GM19193 (cell line): ENCODE measurements around the gene SCFD2.

ENCODE experiments used
- POLR2A ChIP-seq: IDR thresholded peaks from 4 replicates; pipeline ENCODE4 v1.6.1; 2011; ENCODE audit not compliant: insufficient read depth, insufficient read length; ENCODE audit errors: extremely low read depth

SCFD2 gene

DNA sequence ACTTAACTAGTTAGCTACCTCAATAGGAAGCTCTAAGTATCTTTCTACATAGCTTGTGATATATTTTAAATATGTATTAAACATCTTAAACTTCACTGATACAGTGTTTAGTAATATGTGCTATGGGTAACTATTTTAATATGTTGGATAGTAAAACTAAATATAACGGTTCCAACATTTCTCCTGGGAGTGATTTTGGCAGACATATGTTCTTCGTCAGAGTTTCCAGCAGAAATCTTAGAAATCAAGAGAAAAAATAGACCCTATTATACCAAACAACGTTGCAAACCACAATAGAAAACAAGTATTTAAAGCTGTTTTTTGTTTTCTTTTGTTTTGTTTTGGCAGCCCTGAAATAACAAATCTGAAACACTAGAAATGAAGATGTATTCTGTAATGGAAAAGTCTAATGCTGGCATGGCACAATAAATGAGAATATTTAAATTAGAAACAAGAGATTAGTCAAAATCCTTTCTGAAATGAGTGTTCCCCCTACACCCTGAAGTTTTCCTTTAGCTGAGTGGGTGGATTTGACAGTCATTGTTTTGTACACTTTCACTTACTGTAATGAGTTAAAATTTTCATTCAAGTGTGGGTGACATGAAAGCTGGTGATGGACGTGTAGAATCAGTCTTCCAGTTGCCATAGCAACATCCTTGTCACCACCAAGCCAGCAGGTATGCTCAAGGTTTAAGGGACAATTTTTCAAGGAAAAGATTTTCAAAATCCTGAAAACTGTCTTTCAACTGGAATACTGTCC lies 233.5 kb downstream of the SCFD2 start:
- no peak for TF ChIP-seq POLR2A

DNA sequence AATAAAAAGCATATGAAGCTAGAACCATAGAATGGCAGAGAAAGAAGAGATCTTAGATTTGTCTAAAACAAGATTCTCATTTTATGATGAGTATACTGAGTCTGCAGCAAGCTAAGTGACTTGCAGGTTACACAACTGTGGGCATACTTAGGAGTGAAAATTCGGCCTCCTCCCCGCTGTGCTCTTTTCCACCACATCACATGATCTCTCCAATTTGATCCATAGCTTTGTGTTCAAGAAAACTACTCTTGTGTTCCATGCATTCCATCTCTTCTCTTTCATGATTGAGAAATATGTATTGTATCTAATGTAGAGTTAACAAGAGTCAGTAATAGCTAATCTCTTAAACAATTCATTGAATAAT lies 234.3 kb downstream of the SCFD2 start:
- TF ChIP-seq POLR2A: no peak

GRCh38 chr4:53130896-53131561 lies 234.8 kb downstream of the SCFD2 start:
- TF ChIP-seq POLR2A: no peak

- TF ChIP-seq POLR2A: no peak
Measured at GRCh38 chr4:53128706-53129357, 237.0 kb downstream of the SCFD2 start.

- TF ChIP-seq POLR2A: no peak
Measured at GRCh38 chr4:53128231-53128630, 237.6 kb downstream of the SCFD2 start.

DNA sequence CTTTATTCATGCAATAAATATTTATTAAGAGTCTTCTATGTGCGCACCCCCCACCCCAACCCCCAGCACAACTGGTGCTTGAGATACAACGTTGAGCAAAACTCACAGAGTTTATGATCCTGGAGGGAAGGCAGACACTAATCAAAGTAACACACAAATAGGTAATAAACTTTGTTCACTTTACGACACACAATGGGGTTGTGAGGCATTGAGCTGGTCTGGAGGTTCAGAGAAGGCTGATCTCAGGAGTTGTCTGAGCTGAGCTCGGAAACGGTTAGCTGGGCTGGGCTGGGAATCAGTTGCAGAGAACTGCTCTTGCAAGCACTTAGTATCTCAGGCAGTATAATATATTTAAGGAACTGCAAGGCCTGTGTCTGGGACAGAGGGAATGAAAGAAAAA lies 238.5 kb downstream of the SCFD2 start:
- TF ChIP-seq POLR2A: no peak

DNA sequence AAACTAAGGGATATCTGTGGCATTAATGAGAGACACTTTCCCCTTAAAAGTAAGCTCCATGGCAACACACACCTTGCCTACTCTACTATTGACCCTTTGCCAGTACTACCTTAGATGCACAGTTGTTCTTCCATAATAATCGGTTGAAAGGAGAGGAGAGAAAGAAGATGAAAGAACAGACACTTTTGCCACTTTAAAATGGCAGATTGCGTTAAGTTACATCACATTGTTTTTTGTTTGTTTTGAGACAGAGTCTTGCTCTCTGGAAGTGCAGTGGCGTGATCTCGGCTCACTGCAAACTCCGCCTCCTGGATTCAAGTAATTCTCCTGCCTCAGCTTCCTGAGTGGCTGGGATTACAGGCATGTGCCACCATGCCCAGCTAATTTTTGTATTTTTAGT lies 239.8 kb downstream of the SCFD2 start:
- no peak for TF ChIP-seq POLR2A

GRCh38 chr4:53123819-53124218 lies 242.0 kb downstream of the SCFD2 start:
- TF ChIP-seq POLR2A: no peak

DNA sequence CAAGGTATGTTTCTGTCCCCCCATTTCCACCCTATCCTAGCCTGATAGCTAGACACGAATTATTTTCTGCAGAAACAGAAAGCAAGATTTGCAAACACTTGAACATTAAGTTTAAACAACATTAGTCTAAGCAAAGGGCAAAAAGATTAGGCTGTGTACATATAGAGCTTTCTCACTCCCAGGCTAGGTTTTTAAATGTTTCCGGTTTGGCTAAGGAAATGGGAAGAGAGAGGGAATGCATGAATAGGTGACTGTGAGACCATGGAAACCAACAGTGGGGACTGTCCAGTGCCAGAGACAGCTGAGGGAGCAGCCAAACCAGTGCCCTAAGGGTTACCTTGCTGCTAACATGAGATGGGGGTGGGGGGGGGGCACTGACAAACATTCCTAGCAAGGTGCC lies 242.7 kb downstream of the SCFD2 start:
- no peak for TF ChIP-seq POLR2A

GRCh38 chr4:53122280-53123116 lies 243.4 kb downstream of the SCFD2 start:
- no peak for TF ChIP-seq POLR2A

DNA sequence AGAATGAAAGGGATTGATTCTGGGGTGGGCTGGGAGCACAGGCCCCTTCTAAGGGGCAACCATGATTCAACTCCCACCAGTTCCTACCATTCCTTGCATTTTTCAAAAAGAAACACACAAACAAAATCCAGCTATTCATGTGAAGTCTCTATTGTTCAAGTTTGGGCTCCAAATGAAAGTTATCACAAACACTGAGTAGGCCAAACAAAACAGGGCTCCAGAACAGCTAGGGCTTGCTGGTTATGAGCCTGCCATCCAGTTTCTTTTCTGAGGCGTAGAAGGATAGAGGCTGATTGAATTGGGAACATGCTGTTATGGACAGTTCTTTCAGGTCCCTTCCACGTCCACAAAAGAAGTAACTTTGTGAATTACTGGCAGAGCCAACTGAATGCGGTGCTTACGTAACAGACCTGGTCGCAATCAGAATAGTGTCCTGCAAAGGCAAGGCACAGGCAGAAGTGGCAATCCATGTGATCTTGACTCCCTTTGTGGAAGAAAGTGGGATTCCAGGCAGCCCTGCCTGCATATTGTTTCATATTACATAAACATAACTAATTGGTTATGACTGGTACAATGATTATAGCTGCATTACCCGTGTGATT lies 244.5 kb downstream of the SCFD2 start:
- no peak for TF ChIP-seq POLR2A

GRCh38 chr4:53120778-53121177 lies 245.1 kb downstream of the SCFD2 start:
- TF ChIP-seq POLR2A: no peak

- no peak for TF ChIP-seq POLR2A
Measured at GRCh38 chr4:53119680-53120079, 246.2 kb downstream of the SCFD2 start.

DNA sequence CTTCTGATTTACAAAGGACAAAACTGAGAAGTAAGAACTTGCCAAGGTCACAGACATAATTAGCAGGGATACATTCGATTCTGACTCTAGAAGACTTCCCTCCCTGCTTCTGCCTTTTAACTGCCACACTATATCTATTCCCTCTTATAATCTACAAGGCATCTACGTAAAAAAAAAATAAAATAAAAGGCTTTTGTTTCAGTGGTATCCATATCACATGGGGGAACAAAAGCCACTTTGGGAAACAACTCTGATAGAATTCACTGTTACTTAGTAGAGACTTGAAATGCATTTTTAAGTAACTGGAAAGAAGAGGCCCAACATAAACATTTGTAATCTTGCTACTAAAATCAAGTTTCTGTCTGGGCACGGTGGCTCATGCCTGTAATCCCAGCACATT lies 247.2 kb downstream of the SCFD2 start:
- TF ChIP-seq POLR2A: no peak

GRCh38 chr4:53116954-53117353 lies 248.9 kb downstream of the SCFD2 start:
- no peak for TF ChIP-seq POLR2A

GRCh38 chr4:53113431-53114225 lies 252.2 kb downstream of the SCFD2 start:
- no peak for TF ChIP-seq POLR2A
